SIG-M5 (cell line): ENCODE measurements around the gene SLC9A9.

ENCODE experiments used
- DNase-seq: peaks from one replicate; lab custom pipeline; 2025; lab: John Stamatoyannopoulos, UW

SLC9A9 gene

DNA sequence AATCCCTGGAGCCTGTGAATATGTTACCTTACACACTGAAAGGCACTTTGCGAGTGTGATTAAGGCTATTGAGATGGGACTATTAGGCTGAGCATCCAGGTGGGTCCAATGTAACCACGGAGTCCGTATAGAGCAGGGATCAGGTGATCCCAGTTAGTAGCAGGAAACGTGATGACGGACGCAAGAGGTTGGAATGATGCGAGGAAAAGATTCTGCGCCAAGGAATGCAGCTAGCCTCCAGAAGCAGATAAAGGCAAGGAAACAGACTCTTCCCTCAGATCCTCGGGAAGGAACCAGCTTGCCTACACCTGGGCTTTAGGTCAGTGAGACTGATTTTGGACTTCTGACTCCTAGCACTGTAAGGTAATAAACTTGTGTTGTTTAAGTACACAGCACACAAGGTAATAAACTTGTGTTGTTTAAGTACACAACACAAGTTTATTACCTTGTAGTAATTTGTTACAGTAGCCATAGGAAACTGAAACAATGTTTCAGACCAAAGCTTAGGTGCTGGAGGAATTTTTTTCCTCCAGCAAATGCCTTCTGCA is 603.7 kb downstream of the SLC9A9 start:
- no peak for DNase-seq

DNA sequence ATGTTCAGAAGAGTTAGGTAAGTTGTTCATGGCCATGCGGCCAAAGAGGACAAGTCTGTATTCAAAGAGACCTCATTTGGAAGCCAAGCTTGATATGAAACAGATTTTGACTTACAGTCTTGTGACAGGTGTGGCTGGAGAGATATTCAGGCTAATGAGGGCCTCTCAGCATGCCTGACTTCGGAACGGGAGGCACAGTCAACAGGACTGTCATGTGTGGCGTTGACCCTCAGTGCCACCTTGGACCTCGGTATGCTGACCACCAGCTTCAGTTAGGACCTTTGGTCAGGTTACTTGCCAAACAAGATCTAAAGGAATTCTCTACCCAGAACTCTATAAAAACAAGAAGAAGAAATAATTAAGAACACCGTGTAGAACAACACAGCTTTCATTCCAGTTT is 604.6 kb downstream of the SLC9A9 start:
- no peak for DNase-seq

DNA sequence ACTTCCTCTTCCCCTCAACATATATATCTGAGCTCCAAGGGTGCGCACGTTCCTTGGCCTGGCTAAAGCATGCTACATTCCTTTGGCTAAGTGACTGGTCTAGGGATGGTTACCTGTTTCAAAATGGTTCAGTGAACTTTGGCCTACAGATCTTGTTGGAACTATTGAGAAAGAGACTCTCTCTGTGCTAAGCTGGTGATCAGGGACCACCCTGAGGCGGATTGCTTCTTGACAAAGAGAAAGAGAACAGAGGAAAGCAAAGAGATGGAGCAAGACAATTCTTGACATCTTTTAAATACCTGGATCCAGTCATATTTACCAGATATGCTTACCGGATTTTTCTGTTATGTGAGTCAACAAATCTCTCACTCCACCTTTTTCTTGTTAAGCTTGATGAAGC is 605.6 kb downstream of the SLC9A9 start:
- no peak for DNase-seq

DNA sequence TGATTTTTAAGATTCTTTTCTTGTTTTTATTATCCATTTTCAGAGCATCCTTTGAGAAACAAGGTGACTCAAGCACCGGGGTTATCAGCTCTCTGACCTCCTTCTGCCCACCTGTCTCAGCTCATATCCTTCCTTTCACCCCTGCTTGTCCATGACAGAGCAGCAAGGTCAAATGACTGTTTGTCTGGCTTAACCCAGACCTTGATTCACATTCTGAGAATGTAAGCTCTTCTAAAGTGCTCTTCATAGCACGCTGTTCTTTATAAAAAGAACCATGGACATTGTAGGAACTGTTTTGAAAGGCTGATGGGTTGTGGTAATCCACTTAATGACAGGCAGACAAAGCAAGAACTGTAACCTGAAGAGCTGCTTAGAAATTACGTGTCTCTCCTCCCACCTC is 606.2 kb downstream of the SLC9A9 start:
- DNase-seq = no peak

DNA sequence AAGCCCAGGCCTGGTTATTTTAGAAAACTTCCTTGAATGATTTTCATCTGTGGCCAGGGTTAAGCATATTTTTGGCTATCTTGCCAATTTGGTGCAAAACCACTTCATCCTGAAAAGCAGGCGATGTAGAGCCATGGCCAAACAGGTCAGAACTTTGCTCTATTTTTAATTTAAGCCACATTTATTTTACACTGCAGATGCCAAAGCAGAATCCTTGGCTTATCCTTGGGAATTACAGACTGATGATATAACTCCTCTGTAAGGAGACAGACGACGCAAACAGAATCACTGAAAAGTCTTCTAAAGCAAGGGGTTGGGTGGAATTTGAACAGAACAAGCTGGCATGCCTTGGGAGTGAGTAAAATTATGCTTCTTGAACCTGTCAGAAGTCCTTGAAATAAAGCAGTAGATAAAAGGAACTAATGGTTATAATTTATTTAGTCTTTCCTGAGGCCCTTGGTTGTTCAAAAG is 606.8 kb downstream of the SLC9A9 start:
- no peak for DNase-seq

DNA sequence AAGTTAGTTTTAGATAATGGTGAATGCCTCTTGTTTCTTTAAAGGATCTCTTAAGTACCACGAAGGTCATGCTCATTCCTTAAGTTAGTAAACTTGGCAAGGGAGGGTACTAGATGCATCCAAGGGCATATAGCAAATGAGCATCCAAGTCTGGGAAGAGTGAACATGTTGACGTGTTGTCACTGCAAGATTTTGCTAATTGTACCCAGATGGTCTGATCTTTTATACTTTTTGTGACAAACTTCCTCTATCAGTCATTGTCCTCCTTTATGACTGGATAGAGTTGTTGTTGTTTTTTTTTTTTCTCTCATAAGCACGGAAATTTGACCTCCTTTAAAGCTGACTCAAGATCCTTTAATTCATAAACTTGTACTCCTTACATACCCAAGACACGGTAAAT is 607.4 kb downstream of the SLC9A9 start:
- DNase-seq = no peak

DNA sequence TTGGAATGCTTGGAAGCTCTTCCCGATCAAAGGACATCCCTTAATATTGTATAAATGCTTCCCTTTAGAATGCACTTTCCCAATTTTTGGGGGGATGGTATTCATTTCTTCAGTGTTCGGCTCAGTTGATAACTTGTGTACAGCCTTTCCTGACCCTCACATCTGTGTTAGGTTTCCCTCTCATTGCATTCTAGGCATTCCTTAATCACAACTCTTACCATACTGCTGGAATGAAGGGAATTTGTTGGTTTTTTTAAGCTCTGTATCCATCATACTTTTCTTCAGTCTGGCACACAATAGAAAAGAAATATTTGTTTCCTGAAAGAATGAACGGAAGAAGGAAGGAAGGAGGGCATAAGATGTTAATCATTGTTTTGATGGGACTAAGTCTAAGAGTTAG is 609.2 kb downstream of the SLC9A9 start:
- DNase-seq = no peak

DNA sequence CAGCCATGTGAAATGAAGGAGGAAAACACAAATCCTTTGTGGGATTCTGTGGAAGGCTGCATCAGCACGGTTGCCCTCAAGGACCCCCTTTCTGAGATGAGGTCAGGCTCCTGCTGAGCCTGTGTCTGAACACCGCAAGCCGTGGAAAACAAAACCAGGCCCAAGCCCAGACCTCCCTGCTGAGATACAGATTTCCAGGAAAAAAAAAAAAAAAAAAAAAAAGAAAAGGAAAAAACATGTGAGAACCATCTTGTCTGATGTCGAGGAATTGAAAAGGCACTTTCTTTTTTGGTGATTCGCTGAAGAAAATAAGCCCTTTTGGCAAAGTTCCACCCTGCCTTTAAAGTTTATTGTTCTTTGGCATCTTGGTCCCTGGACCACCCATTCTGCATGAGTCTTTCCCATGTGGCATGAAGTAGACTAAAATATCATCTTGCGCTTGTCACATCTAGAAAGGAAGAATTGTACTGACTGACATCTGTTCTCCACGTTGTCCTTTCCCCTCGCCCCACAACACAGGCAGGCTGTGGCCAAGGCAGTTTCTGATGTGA is 611.1 kb downstream of the SLC9A9 start:
- DNase-seq = no peak

DNA sequence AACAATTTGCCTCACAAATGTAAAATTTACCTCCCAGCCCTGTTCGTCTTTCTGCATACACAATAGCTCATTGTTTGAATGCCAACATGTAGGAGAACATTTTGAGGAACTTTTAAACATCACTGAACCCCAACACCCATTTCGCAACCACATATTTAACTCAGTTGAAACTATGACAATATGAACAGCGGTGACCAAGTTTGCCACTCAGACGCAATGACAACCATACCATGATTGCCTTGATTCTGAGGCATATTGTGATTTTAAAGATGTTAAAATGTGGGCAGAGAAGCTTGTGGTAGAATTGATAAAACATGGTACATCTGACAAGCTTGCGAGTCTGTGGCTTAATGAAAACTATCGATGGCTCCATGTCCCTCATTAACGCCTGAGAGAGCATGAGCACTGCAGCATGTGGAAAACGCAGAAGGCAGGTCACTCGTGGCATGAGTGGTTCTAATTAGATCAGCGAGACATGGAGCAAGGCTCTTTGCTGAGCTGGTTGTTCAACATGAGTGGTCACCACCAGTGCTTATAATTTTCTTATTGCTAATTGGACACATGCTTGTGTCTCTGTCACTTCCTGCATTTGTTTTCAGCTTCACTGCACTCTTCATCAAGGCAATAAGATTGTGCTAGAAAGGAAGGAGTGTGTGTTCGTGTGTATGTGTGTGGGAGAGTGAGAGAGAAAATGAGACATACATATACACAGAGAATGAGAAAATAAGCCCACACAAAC is 611.9 kb downstream of the SLC9A9 start:
- DNase-seq = no peak

DNA sequence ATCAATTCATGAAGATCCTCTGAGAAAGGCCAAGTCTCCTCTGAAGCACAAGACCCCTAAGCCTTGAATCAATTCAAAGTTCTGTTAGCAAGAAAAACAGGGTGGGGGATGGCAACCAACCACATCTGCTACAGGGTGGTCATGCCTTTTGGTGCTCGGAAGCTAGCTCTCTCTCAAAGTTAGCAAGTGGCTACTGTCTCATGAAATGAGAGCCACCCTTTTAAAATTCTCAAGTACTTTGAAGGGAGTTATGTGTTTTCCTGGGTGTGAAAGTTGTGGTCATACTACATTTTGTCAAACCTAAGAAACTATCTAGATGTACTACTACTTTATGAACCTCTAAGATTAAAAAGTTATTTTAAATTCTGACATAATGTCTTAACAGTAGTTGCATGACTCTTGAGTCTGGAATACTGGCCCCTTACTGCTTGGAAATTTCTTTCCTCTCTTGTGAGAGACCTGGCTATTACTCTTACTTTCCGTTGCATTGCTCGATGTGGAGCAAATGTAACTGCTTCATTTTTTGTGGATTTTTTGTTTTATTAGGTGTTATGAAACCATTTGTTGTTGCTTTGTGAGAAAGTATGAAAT is 612.6 kb downstream of the SLC9A9 start:
- no peak for DNase-seq

DNA sequence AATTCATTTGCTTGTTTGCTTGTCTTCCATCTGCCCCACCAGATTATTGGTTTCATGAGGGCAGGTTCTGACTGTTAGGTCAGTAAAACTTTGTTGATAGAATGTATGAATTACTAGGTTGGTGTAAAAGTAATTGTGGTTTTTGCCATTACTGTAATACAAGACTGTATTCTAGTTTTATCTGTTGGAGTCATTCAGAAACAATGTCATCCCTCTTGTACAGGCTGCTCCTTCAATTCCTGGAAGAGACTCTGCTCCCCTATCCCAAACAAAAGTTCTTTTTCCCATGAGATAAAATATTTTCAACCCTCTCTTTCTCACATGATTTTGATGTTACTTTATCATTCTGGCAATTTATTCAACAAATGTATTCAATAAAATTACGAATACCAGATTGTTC is 613.7 kb downstream of the SLC9A9 start:
- DNase-seq = no peak

DNA sequence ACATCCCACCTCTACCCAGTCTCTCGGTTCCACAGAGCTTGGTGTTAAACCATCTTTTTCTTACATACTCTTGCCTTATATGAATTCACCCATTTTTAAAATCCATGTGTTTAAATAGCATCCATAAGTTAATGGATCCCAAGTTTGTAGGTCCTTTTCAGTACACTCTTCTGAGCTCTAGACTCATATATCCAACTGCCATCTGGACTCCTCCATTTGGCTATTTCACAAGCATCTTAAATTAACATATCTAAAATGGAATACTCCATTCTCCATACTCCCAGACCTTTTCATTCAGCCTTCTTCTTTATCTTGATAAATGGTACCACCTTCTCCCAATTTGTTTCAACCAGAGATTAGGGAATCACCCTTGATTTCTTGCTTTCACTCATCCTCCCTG is 615.3 kb downstream of the SLC9A9 start:
- DNase-seq = no peak

DNA sequence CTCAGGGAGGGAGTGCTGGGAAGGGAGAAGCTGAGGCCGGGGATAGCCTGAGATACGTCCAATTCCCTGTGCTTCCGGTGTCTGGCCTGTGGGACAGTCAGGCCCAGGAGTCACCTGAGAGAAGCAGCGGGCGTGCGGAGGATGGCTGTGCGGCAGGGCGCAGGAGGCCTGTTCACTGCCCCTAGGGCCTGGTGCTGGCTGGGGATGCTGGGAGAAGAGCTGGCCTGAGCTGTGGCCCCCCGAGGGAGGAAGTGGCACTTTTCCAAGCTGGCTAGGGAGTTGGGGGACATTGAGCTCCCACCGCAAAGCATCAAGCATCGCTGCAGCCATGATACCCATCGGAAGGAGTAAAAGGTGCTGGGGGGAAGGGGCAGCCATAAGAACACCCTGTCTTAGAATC is 619.9 kb downstream of the SLC9A9 start:
- no peak for DNase-seq

DNA sequence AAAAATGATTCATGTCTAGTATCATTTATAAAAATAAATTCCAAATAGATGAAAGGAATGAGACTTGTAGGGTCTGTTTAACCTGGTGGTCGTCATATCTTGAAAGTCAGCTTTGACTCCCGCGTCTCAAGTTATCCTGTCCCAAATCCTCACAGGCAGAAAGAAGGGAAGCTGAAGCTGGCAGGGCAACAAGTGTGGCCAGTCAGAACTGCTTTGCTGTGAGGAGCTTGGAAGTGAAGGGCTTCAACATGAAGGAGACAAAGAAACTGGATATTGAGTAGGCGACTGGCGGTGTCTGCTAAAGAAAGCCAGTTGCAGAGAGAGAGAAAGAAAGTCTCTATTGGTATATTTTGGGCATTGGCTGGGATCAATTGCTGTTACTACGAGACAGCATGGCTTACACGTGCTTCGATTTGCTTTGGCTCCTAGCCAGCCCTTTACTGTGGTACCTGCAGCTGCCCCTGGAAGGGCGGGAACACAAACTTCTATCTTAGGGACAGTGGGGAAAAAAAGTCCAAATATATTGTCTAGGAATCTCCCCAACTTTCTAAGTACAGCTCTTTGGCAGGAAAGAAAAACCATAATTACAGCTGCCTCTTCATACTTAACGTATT is 621.5 kb downstream of the SLC9A9 start:
- DNase-seq = no peak

DNA sequence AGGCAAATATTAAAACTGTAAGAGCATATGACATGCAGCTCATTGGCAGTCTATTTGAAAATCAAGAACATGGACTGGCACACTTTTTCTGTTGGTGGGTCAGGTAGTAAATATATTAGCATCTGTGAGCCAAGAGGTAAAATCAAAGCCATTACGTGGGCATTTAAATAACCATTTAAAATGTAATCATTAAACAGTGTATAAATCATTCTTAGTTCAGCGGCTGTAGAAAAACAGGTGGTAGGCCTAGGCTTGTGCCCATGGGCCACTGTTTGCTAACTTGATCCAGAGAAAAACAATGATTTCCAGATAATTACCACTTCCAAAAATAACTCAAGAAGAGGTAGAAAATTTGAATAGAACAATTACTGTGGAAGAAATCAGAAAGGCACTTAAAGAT is 623.6 kb downstream of the SLC9A9 start:
- DNase-seq = no peak

DNA sequence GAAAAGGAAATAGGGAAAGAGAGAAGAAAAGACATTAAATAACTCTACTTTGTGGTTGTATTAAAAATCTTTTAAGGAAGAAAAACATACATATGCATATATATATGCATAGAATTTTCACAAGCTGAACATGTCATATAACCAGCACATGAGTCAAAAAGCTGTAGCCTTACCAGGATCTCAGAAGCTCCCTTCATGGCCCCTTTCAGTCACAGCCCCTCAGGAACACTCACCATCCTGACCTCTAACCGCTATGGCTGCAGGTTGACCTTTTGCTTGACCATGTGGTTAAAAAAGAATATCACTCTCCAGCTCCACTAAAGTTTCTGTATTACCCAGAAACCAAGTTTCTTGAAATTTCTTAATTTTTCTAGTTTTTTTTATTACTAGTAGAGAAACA is 625.3 kb downstream of the SLC9A9 start:
- no peak for DNase-seq

DNA sequence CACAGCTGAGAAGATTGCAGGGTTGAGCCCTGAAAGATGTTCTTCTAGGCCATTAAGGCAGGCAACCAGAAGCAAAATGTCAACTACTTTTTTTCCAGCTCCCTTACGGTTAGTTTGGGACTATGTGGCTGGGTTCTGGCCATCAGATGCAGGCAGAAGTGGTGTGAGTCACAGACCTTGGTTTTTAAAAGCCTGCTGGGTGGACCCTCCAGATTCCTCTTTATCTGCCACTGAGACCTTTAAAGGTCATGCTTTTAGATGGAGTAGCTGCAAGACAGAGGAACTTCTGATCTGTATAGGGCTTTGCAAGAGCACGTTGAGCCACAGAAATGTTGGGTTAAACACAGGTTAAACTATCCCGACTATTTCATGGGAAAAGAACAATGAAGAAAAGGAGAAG is 625.8 kb downstream of the SLC9A9 start:
- DNase-seq = no peak

DNA sequence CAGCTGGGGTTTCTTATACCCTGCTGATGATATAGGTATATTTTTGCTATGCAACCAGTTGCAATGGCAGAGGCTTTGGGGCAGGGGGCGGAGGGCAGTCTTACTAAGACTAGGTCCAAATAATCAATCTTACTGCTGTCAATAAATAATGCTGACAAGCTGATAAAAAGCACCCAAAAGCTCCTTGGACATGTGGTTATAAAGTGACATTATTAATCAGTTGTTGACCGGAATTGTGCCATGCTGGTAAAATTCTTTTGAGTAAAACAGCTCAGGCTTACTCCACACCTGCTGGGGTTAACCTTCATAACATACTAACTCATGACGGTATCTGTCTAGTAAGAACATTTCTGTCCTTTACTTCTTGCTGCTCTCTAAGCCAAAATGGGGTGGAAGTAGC is 626.8 kb downstream of the SLC9A9 start:
- no peak for DNase-seq

DNA sequence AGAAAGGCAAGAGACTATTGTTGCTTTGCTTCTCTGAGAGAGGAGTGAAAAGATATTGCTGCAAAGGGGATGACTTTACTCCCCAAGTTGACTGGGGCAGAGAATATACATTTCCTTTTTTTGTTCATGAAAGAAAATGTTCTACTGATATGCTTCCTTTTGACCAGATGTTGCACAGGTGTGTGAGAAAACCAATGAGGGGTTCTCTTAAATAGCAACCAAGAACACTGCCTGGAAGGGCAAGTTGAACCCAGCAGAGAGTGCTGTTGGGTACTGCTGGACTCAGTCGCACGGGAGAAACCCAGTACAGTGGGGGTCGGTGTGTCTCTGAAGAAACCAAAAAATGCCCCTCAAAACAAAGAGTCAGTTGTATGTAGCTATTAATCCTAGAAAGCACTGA is 627.5 kb downstream of the SLC9A9 start:
- no peak for DNase-seq

DNA sequence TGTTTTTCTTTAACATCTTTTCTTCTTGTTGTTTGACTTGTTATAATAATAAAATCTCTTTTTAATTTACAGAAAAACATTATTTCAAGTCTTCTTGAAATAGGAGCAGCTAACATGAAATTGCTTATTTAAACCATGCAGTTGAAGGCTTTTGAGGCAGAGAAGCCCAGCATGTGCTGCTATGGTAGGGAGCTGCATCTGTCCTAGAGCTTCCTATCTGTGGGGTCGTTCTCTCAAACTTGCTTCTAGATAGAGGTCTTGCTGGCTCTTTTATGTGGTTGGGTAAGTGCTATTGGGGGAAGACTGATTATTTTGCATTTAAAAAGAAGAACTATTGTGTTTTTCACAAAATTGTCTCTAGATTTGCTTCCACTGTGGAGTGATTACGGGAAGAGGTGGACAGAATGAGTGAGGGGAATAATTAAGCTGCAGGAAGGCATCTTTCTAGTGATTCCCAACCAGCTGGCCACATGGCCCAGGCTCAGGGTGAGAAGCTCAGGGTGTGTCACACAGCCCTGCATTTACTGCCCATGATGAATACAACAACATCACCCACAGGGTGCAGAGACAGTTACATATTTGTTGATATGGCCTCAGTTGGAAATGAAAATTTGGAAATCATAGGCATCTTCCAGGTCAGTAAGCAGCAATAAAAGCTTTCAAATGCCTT is 630.0 kb downstream of the SLC9A9 start:
- no peak for DNase-seq

DNA sequence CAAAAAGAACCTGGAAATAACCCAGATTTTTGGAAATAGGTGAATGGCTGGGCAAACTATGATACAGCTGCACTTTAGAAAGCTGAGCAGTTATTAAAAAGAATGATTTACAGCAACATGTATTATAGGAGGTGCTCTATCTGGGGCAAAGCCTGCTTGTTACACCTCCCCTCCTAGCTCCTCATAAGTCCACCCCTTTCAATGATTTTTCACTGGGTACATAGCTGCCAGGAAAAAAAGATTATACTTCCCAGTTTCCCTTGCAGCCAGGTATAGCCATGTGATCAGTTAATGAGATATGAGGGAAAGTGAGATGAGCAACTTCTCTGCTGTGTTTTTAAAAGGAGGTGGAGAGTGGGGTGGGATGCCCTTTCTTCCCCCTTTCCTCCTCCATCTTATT is 631.0 kb downstream of the SLC9A9 start:
- DNase-seq = no peak

DNA sequence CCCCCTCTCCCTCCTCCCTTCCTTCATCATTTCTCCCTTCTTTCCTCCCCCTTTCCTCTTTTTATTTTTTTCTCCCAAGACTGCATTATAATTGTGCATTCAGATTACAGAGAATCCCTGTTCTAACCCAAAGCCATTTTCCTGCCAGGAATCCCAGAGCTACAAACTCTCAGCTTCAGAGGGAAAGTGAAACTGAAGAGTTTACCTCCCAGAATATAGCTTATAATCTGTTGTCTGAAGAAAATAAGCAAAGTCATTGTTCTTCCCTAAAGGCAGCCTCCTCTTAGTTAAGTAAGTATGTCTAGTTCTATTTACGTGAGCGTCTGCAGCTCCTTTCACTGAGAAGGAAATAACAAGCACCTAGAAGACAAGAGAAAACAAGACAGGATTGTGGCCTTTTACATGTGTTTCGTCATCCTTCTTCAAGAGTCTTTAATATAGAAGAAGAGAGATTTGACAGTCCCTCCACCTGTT is 631.5 kb downstream of the SLC9A9 start:
- no peak for DNase-seq
